H1 (cell line): ENCODE data around the gene NDUFB4. TPM values are rescaled to one million over a fixed set of nuclear protein-coding genes. Genes with fewer than 3 reads are reported as not detected.

Source experiments
- CTCF ChIA-PET: fragments of 300-600 bp; sonication (Branson Sonifier 250); formaldehyde crosslinking; loops from one replicate; lab custom pipeline; 2021; ENCODE audit not compliant: partially characterized antibody; lab: Charles Lee
- POLR2A ChIA-PET: fragments of 300-600 bp; sonication (Branson Sonifier 250); formaldehyde crosslinking; loops from one replicate; lab custom pipeline; 2021; ENCODE audit warnings: inconsistent platforms; ENCODE audit not compliant: partially characterized antibody; lab: Charles Lee
- DNase-seq, 2 experiments: peaks; one replicate each; pipeline versions ENCODE4 v3.0.0 to v3.0.0-alpha.2; 2010 to 2022; ENCODE audit warnings: low spot score in 2 of 2, low read depth in 1 of 2, mixed read lengths in 1 of 2
- FAIRE-seq: peaks from 2 replicates; lab custom pipeline; 2011; peaks lifted over from hg19 to GRCh38; lab: Jason Lieb, UNC
- H2AFZ ChIP-seq: 2 replicates; pipeline ENCODE4 v1.8.1; 2012; ENCODE audit warnings: low read length, inconsistent platforms
- H2AK5ac ChIP-seq: 2 replicates; pipeline ENCODE4 v1.6.1; 2013; ENCODE audit warnings: low read depth, low read length
- H2BK120ac ChIP-seq: replicated peaks from 2 replicates; pipeline ENCODE3; 2013; ENCODE audit warnings: low read depth, low read length, inconsistent platforms
- H2BK12ac ChIP-seq: 2 replicates; pipeline ENCODE4 v1.6.1; 2013; ENCODE audit warnings: low read depth, low read length
- H2BK15ac ChIP-seq: 2 replicates; pipeline ENCODE4 v1.6.1; 2013; ENCODE audit warnings: low read length
- H2BK20ac ChIP-seq: 2 replicates; pipeline ENCODE4 v1.6.1; 2013; ENCODE audit warnings: low read length
- H2BK5ac ChIP-seq: 2 replicates; pipeline ENCODE4 v1.6.1; 2013; ENCODE audit warnings: low read depth, low read length
- H3K14ac ChIP-seq: 2 replicates; pipeline ENCODE4 v1.6.1; 2013; ENCODE audit warnings: inconsistent platforms; ENCODE audit not compliant: insufficient read length
- H3K18ac ChIP-seq: 2 replicates; pipeline ENCODE4 v1.6.1; 2013; ENCODE audit warnings: low read length; ENCODE audit errors: extremely low read depth
- H3K23ac ChIP-seq: 2 replicates; pipeline ENCODE4 v1.6.1; 2013; ENCODE audit warnings: inconsistent platforms; ENCODE audit not compliant: insufficient read length
- H3K23me2 ChIP-seq: 2 replicates; pipeline ENCODE4 v1.6.1; 2013; ENCODE audit warnings: low read depth, low read length
- H3K27ac ChIP-seq: 2 replicates; pipeline ENCODE4 v1.6.1; 2011; ENCODE audit warnings: low read depth, low read length, inconsistent platforms
- H3K27me3 ChIP-seq, 4 experiments: replicated peaks in 1 of 4; 1 replicate in 1 of 4; 2 replicates in 3 of 4; pipeline versions ENCODE4 v1.6.1 to v1.8.1; 2011 to 2013; ENCODE audit warnings: low read length in 3 of 4, mild to moderate bottlenecking in 3 of 4, inconsistent platforms in 2 of 4, mixed read lengths in 2 of 4, moderate library complexity in 1 of 4; ENCODE audit not compliant: control insufficient read depth in 3 of 4, insufficient read depth in 3 of 4; ENCODE audit errors: extremely low read depth in 1 of 4
- H3K36me3 ChIP-seq, 4 experiments: 2 replicates each; pipeline versions ENCODE4 v1.6.1 to v1.8.1; 2011 to 2013; ENCODE audit warnings: mild to moderate bottlenecking in 4 of 4, low read length in 3 of 4, moderate library complexity in 2 of 4, control low read depth in 1 of 4, inconsistent platforms in 1 of 4; ENCODE audit not compliant: insufficient read depth in 4 of 4, control insufficient read depth in 2 of 4
- H3K4ac ChIP-seq: replicated peaks from 2 replicates; pipeline ENCODE3; 2013; ENCODE audit warnings: low read length, low read depth, mixed read lengths, inconsistent platforms; ENCODE audit not compliant: insufficient read length
- H3K4me1 ChIP-seq, 4 experiments: replicated peaks in 1 of 4; 1 replicate in 1 of 4; 2 replicates in 3 of 4; pipeline versions ENCODE4 v1.6.1 to v1.8.1; 2011 to 2013; ENCODE audit warnings: low read length in 3 of 4, inconsistent platforms in 2 of 4, mixed read lengths in 1 of 4; ENCODE audit not compliant: insufficient read depth in 4 of 4, control insufficient read depth in 3 of 4
- H3K4me2 ChIP-seq, 2 experiments: 2 replicates each; pipeline versions ENCODE4 v1.6.1 to v1.8.1; 2011 to 2013; ENCODE audit warnings: low read depth in 2 of 2, low read length in 2 of 2, control low read depth in 1 of 2, inconsistent platforms in 1 of 2, mild to moderate bottlenecking in 1 of 2; ENCODE audit not compliant: insufficient read depth in 1 of 2
- H3K4me3 ChIP-seq, 4 experiments: fragments of 200-600, 300-600 bp in 1 of 4; sonication (generic), shearing (Covaris generic), sonication (Bioruptor Twin) in 1 of 4; 2 replicates each; pipeline versions ENCODE4 v1.5.1 to v1.8.1; 2011 to 2016; ENCODE audit warnings: low read length in 4 of 4, low read depth in 3 of 4, control low read depth in 2 of 4, inconsistent platforms in 2 of 4, mild to moderate bottlenecking in 2 of 4, mixed read lengths in 1 of 4, moderate library complexity in 1 of 4; ENCODE audit not compliant: insufficient read depth in 2 of 4; ENCODE audit errors: extremely low read depth in 1 of 4
- H3K56ac ChIP-seq: replicated peaks from 2 replicates; pipeline ENCODE3; 2013; ENCODE audit warnings: low read depth, mild to moderate bottlenecking, mixed read lengths, low read length, inconsistent platforms; ENCODE audit not compliant: insufficient read length
- H3K79me1 ChIP-seq: 2 replicates; pipeline ENCODE4 v1.6.1; 2013; ENCODE audit warnings: low read depth, low read length, control low read depth
- H3K79me2 ChIP-seq, 2 experiments: 2 replicates each; pipeline versions ENCODE4 v1.6.1 to v1.8.1; 2012 to 2013; ENCODE audit warnings: low read length in 2 of 2, mild to moderate bottlenecking in 2 of 2, inconsistent platforms in 1 of 2; ENCODE audit not compliant: insufficient read depth in 2 of 2, control insufficient read depth in 1 of 2
- H3K9ac ChIP-seq, 4 experiments: replicated peaks in 1 of 4; 1 replicate in 1 of 4; 2 replicates in 3 of 4; pipeline versions ENCODE4 v1.6.1 to v1.8.1; 2011 to 2013; ENCODE audit warnings: low read depth in 3 of 4, low read length in 3 of 4, control low read depth in 2 of 4, mild to moderate bottlenecking in 2 of 4, moderate library complexity in 2 of 4, inconsistent platforms in 1 of 4; ENCODE audit errors: extremely low read depth in 1 of 4
- H3K9me3 ChIP-seq, 2 experiments: 2 replicates each; pipeline versions ENCODE4 v1.6.1 to v1.8.1; 2012 to 2013; ENCODE audit warnings: mild to moderate bottlenecking in 2 of 2, moderate library complexity in 2 of 2, control low read depth in 1 of 2, inconsistent platforms in 1 of 2, low read depth in 1 of 2, low read length in 1 of 2, mixed read lengths in 1 of 2; ENCODE audit not compliant: insufficient read depth in 2 of 2
- H4K20me1 ChIP-seq, 2 experiments: replicated peaks in 1 of 2; 2 replicates each; pipeline versions ENCODE3 to v1.8.1; 2011 to 2013; ENCODE audit warnings: inconsistent platforms in 2 of 2, low read length in 2 of 2, mild to moderate bottlenecking in 1 of 2; ENCODE audit not compliant: insufficient read depth in 2 of 2, control insufficient read depth in 1 of 2
- H4K5ac ChIP-seq: 2 replicates; pipeline ENCODE4 v1.6.1; 2013; ENCODE audit warnings: low read length, low read depth, mixed read lengths, inconsistent platforms; ENCODE audit not compliant: insufficient read length
- H4K8ac ChIP-seq: 2 replicates; pipeline ENCODE4 v1.8.0; 2013; ENCODE audit warnings: mild to moderate bottlenecking, moderate library complexity, low read length, inconsistent platforms; ENCODE audit not compliant: insufficient read depth; ENCODE audit errors: extremely low read depth
- H4K91ac ChIP-seq: replicated peaks from 2 replicates; pipeline ENCODE3; 2013; ENCODE audit warnings: low read length, mixed read lengths, inconsistent platforms; ENCODE audit not compliant: insufficient read length
- E2F6 ChIP-seq: IDR thresholded peaks from 2 replicates; pipeline ENCODE4 v1.6.1; 2012; ENCODE audit warnings: inconsistent platforms
- MAFK ChIP-seq: IDR thresholded peaks from 2 replicates; pipeline ENCODE4 v1.6.1; 2012; ENCODE audit warnings: low read depth, mild to moderate bottlenecking, improper control_type of control experiment, low read length
- NANOG ChIP-seq: IDR thresholded peaks from 2 replicates; pipeline ENCODE4 v1.6.1; 2011; ENCODE audit warnings: low read length, low read depth, mild to moderate bottlenecking, inconsistent platforms; ENCODE audit not compliant: insufficient read depth, poor library complexity, severe bottlenecking
- POLR2A ChIP-seq, 2 experiments: IDR thresholded peaks; 1 replicate in 1 of 2; 2 replicates in 1 of 2; pipeline ENCODE4 v1.6.1; 2011; ENCODE audit warnings: low read depth in 2 of 2, low read length in 2 of 2, mild to moderate bottlenecking in 2 of 2; ENCODE audit errors: control extremely low read depth in 1 of 2
- RBBP5 ChIP-seq: IDR thresholded peaks from 2 replicates; pipeline ENCODE4 v1.7.1; 2012; ENCODE audit warnings: low read depth, mild to moderate bottlenecking, inconsistent platforms, low read length, moderate library complexity, borderline replicate concordance
- RXRA ChIP-seq: IDR thresholded peaks from 2 replicates; pipeline ENCODE4 v1.6.1; 2011; ENCODE audit warnings: low read depth, mild to moderate bottlenecking, low read length, moderate library complexity; ENCODE audit not compliant: insufficient read depth
- SP2 ChIP-seq: IDR thresholded peaks from 2 replicates; pipeline ENCODE4 v1.6.1; 2012; ENCODE audit warnings: mild to moderate bottlenecking, low read length, inconsistent platforms
- TAF7 ChIP-seq: optimal IDR thresholded peaks from 2 replicates; pipeline ENCODE3; 2011; ENCODE audit warnings: low read depth, mild to moderate bottlenecking, inconsistent platforms, low read length, moderate library complexity, borderline replicate concordance
- TBP ChIP-seq: IDR thresholded peaks from 2 replicates; pipeline ENCODE4 v1.6.1; 2011; ENCODE audit warnings: low read depth, low read length, improper control_type of control experiment
- WGBS, 2 experiments: shearing (Covaris generic) in 1 of 2; methylation state at CpG; one replicate each; pipeline versions ENCODE4 v1.1.6 to v1.1.7; 2013 to 2015; ENCODE audit warnings: low lambda C conversion rate in 2 of 2, mixed read lengths in 2 of 2, inconsistent platforms in 1 of 2, low coverage in 1 of 2, missing lambda C conversion rate in 1 of 2; ENCODE audit not compliant: insufficient replicate concordance in 2 of 2, insufficient coverage in 1 of 2, insufficient read length in 1 of 2; ENCODE audit errors: extremely low coverage in 1 of 2, missing lambda C conversion rate in 1 of 2; 5-methylcytosine and 5-hydroxymethylcytosine counted together
- polyA plus RNA-seq, 7 experiments: library from polyadenylated mRNA; depleted of rRNA in 3 of 7; stranded (reverse) in 5 of 7; unstranded in 2 of 7; fragments of >200 nt in 5 of 7; fragments of 200-250 nt in 2 of 7; gene quantifications; 1 replicate in 5 of 7; 2 replicates in 1 of 7; 4 replicates in 1 of 7; pipeline versions ENCODE4 v1.2.1 to v1.2.3, GENCODE V29; 2011 to 2013; ENCODE audit warnings: missing spikeins in 2 of 7, mixed read lengths in 2 of 7
- total RNA-seq: library from RNA; stranded (reverse); fragmentation: NEBNext Ultra II Directional; extraction: Animal tissue kit (Norgen Biotek cat#: 25700); gene quantifications from 2 replicates; pipeline ENCODE4 v1.2.1, GENCODE V29; 2021

Gene NDUFB4
- total and polyA plus RNA-seq, 2 of the 8 experiments (the other 6 are each of a cell fraction or from before 2014, with no cell fraction given): 184 to 382 TPM

- Histone ChIP-seq H2BK120ac (no peak overlapping the region), H3K9ac (no peak overlapping the region), H3K4me3 (no peak overlapping the region), H3K4me2 (no peak overlapping the region), H3K4ac (no peak overlapping the region), H4K8ac (no peak overlapping the region), H3K56ac (no peak overlapping the region), H3K27me3 (no peaks in the 10 kb centered on the region), H3K23ac (no peak overlapping the region), H2AK5ac (no peak overlapping the region), H3K36me3 (no peaks in the 10 kb centered on the region; a peak in 1 of 8 replicates), H4K20me1 (no peaks in the 10 kb centered on the region), H3K23me2 (no peaks in the 10 kb centered on the region), H2BK12ac (no peak overlapping the region), H3K79me2 (no peaks in the 10 kb centered on the region), H2BK15ac (no peak overlapping the region), H3K4me1 (no peaks in the 10 kb centered on the region), H4K91ac (no peak overlapping the region), H3K79me1 (no peaks in the 10 kb centered on the region), H4K5ac (no peak overlapping the region), H2AFZ (no peak overlapping the region), H3K9me3 (peaks cover 0 to 3% of the 10 kb centered on the region in 2 experiments; a peak in 1 of 4 replicates), H3K18ac (no peak overlapping the region), H3K27ac (no peak overlapping the region), H2BK5ac (no peak overlapping the region), H2BK20ac (no peak overlapping the region), H3K14ac (no peak overlapping the region)
- ChIA-PET POLR2A (no interaction called here), CTCF (interaction anchor here (0.5 to 0.6 kb wide), 3 partner anchors 9 to 805 kb away, joined by 3 read pairs; no protein-coding TSS in a partner anchor)
- no peak for FAIRE-seq
- no peak for DNase-seq
- TF ChIP-seq TBP (no peak), TAF7 (no peak), SP2 (no peak), RBBP5 (no peak), POLR2A (IDR thresholded peaks at IDR 0.05; ENCODE audit: control extremely low read depth in 1 of 2, low read depth in 2 of 2, low read length in 2 of 2) (no peak), RXRA (no peak), NANOG (no peak), E2F6 (no peak), MAFK (no peak)
- 78% methylated on average over 2 of the region's 2 CpGs; no CpG with 5 or more reads in 1 of the 2 experiments for WGBS, 2 experiments
Observed at GRCh38 chr3:120636795-120637401, 40.8 kb downstream of the NDUFB4 start.
